Measurements from ENCODE around the gene PDE4D. TPM values are rescaled to one million over a fixed set of nuclear protein-coding genes. Genes with fewer than 3 reads are reported as not detected.
A peak's percentile ranks its signal among the peaks of the same experiment; 100 is the strongest.

PDE4D gene
- total RNA-seq, 1 donor from 2014 or later, result 39.2 TPM

- no peak for DNase-seq (ENCODE audit: low read depth)
- no peaks in the 10 kb centered on the region for H3K27me3 ChIP-seq (ENCODE audit: control insufficient read depth, insufficient read depth, low read length)
- no peaks in the 10 kb centered on the region for H3K36me3 ChIP-seq (ENCODE audit: control insufficient read depth, insufficient read depth, low read length)
- TF ChIP-seq CTCF (IDR thresholded peaks at IDR 0.05; ENCODE audit: insufficient read depth, low read length, poor library complexity, severe bottlenecking), result peak; percentile 38
- no peak overlapping the region for H3K4me3 ChIP-seq (ENCODE audit: low read depth, low read length)
These were observed 168.8 kb downstream of the PDE4D start for GRCh38 chr5:59724482-59725391.

GRCh38 chr5:59722874-59723273, 170.7 kb downstream of the PDE4D start:
- TF ChIP-seq CTCF (IDR thresholded peaks at IDR 0.05; ENCODE audit: insufficient read depth, low read length, poor library complexity, severe bottlenecking), result no peak
- no peaks in the 10 kb centered on the region for H3K36me3 ChIP-seq (ENCODE audit: control insufficient read depth, insufficient read depth, low read length)
- DNase-seq (ENCODE audit: low read depth), result no peak
- H3K27me3 ChIP-seq (ENCODE audit: control insufficient read depth, insufficient read depth, low read length), result no peaks in the 10 kb centered on the region
- no peak overlapping the region for H3K4me3 ChIP-seq (ENCODE audit: low read depth, low read length)

GRCh38 chr5:59721741-59722140, 171.8 kb downstream of the PDE4D start:
- Histone ChIP-seq H3K36me3 (ENCODE audit: control insufficient read depth, insufficient read depth, low read length) (no peaks in the 10 kb centered on the region), H3K4me3 (ENCODE audit: low read depth, low read length) (no peak overlapping the region), H3K27me3 (ENCODE audit: control insufficient read depth, insufficient read depth, low read length) (no peaks in the 10 kb centered on the region)
- no peak for TF ChIP-seq CTCF (IDR thresholded peaks at IDR 0.05; ENCODE audit: insufficient read depth, low read length, poor library complexity, severe bottlenecking)
- DNase-seq (ENCODE audit: low read depth), result no peak

- Histone ChIP-seq H3K36me3 (ENCODE audit: control insufficient read depth, insufficient read depth, low read length) (no peaks in the 10 kb centered on the region), H3K27me3 (ENCODE audit: control insufficient read depth, insufficient read depth, low read length) (no peaks in the 10 kb centered on the region), H3K4me3 (ENCODE audit: low read depth, low read length) (no peak overlapping the region)
- no peak for DNase-seq (ENCODE audit: low read depth)
- TF ChIP-seq CTCF (IDR thresholded peaks at IDR 0.05; ENCODE audit: insufficient read depth, low read length, poor library complexity, severe bottlenecking), result no peak
These were observed 173.5 kb downstream of the PDE4D start for GRCh38 chr5:59720063-59720462.

GRCh38 chr5:59716966-59717500, 176.5 kb downstream of the PDE4D start:
- H3K36me3 ChIP-seq (ENCODE audit: control insufficient read depth, insufficient read depth, low read length), result no peaks in the 10 kb centered on the region
- no peak for DNase-seq (ENCODE audit: low read depth)
- no peak for TF ChIP-seq CTCF (IDR thresholded peaks at IDR 0.05; ENCODE audit: insufficient read depth, low read length, poor library complexity, severe bottlenecking)
- no peak overlapping the region for H3K4me3 ChIP-seq (ENCODE audit: low read depth, low read length)
- no peaks in the 10 kb centered on the region for H3K27me3 ChIP-seq (ENCODE audit: control insufficient read depth, insufficient read depth, low read length)

Data from kidney epithelial cell (primary cell).